Fibroblast of the aortic adventitia (primary cell): ENCODE measurements around the gene SFTA2. TPM values are rescaled to one million over a fixed set of nuclear protein-coding genes. Genes with fewer than 3 reads are reported as not detected.

ENCODE experiments used
- DNase-seq: peaks from one replicate; pipeline ENCODE4 v3.0.0-alpha.2; 2010; ENCODE audit warnings: low read depth
- H3K4me3 ChIP-seq: 2 replicates; pipeline ENCODE4 v1.5.1; 2011; ENCODE audit warnings: low read depth, mild to moderate bottlenecking, control low read depth, low read length, moderate library complexity
- total RNA-seq: library from RNA; depleted of rRNA; stranded (reverse); fragments of >200 nt; gene quantifications from 2 replicates; pipeline ENCODE4 v1.2.3, GENCODE V29; 2012; ENCODE audit warnings: low replicate concordance
- TF ChIP-seq, protein P1 (sequence below): IDR thresholded peaks from 2 replicates; pipeline ENCODE4 v1.5.1; 2011; ENCODE audit warnings: mild to moderate bottlenecking, low read length, control low read depth, inconsistent platforms; ENCODE audit not compliant: insufficient read depth

SFTA2 gene
- total RNA-seq, 1 donor, result not detected

DNA sequence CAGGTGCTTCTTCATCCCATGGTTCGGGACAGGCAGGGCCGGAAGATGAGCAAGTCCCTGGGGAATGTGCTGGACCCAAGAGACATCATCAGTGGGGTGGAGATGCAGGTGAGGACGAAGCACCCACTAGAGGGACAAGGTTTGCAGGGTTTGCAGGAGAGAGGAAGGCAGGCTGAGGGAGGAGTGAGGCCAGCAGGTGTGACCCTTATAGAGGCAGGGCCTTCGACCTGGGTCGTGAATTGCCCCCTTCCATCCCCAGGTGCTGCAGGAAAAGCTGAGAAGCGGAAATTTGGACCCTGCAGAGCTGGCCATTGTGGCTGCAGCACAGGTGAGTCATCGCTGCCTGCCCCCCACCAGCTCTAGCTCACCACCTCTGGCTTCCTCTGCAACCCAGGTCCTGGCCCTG, 9.5 kb downstream of the SFTA2 start:
- no peak overlapping the region for H3K4me3 ChIP-seq
- TF ChIP-seq, protein P1, sequence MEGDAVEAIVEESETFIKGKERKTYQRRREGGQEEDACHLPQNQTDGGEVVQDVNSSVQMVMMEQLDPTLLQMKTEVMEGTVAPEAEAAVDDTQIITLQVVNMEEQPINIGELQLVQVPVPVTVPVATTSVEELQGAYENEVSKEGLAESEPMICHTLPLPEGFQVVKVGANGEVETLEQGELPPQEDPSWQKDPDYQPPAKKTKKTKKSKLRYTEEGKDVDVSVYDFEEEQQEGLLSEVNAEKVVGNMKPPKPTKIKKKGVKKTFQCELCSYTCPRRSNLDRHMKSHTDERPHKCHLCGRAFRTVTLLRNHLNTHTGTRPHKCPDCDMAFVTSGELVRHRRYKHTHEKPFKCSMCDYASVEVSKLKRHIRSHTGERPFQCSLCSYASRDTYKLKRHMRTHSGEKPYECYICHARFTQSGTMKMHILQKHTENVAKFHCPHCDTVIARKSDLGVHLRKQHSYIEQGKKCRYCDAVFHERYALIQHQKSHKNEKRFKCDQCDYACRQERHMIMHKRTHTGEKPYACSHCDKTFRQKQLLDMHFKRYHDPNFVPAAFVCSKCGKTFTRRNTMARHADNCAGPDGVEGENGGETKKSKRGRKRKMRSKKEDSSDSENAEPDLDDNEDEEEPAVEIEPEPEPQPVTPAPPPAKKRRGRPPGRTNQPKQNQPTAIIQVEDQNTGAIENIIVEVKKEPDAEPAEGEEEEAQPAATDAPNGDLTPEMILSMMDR, result no peak
- DNase-seq, result no peak

- TF ChIP-seq, protein P1, result no peak
- DNase-seq, result no peak
- no peak overlapping the region for H3K4me3 ChIP-seq
Measured at GRCh38 chr6:30918670-30919069, 13.3 kb downstream of the SFTA2 start.

GRCh38 chr6:30917487-30917886, 14.5 kb downstream of the SFTA2 start:
- no peak for DNase-seq

DNA sequence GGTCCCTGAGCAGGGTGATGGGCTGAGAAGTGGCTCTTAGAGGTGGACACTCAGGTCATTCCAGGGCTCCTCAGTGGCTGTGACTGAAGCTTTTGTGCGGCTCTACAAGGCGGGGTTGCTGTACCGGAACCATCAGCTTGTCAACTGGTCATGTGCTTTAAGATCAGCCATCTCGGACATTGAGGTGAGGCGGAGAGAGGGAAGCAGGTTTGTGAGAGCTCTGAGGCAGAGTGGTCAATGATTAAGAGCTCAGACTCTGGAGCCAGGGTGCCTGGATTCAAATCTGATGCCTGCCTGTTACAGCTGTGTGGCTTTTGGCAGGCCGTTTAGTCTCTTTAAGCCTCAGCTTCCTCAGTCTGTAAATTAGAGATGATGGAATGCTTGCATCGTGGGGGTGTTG, 14.9 kb downstream of the SFTA2 start:
- TF ChIP-seq, protein P1, result no peak
- H3K4me3 ChIP-seq, result no peak overlapping the region

More at GRCh38 chr6:30917487-30917886, 14.5 kb downstream of the SFTA2 start:
- H3K4me3 ChIP-seq, result no peak overlapping the region
- TF ChIP-seq, protein P1, result no peak

GRCh38 chr6:30915591-30915946, 16.4 kb downstream of the SFTA2 start:
- TF ChIP-seq, protein P1, result peak; percentile 76
- no peak overlapping the region for H3K4me3 ChIP-seq
- peak; percentile 85 for DNase-seq

More for the DNA sequence above, 14.9 kb downstream of the SFTA2 start:
- DNase-seq, result no peak

GRCh38 chr6:30914854-30915590, 16.9 kb downstream of the SFTA2 start:
- peak overlapping the region; percentile 67 for H3K4me3 ChIP-seq
- TF ChIP-seq, protein P1, result no peak
- DNase-seq, result no peak
